Karpas-422 (cell line): Measurements from ENCODE around the gene NANOS2. TPM values are rescaled to one million over a fixed set of nuclear protein-coding genes. Genes with fewer than 3 reads are reported as not detected.
"Not testable (repeated sequence)": the region's sequence is repeated elsewhere in the genome, so short reads cannot be mapped to it uniquely, and the experiment has no call there.

Experiments
- DNase-seq: peaks from one replicate; pipeline ENCODE4 v3.0.0-alpha.2; 2015
- H2AFZ ChIP-seq: fragments of 200-600 bp; sonication (generic); 2 replicates; pipeline ENCODE4 v1.6.1; 2014; ENCODE audit warnings: antibody characterized with exemption, low read length, mixed read lengths
- H3K27ac ChIP-seq: fragments of 200-600 bp; sonication (generic); 2 replicates; pipeline ENCODE4 v1.5.1; 2014; ENCODE audit warnings: mild to moderate bottlenecking, low read length, moderate library complexity
- H3K27me3 ChIP-seq: fragments of 200-600 bp; sonication (generic); 2 replicates; pipeline ENCODE4 v1.6.1; 2014; ENCODE audit warnings: low read length, mixed read lengths
- H3K36me3 ChIP-seq: fragments of 200-600 bp; sonication (generic); 2 replicates; pipeline ENCODE4 v1.6.1; 2014; ENCODE audit warnings: low read length, mixed read lengths; ENCODE audit not compliant: insufficient read depth
- H3K4me1 ChIP-seq: fragments of 200-600 bp; sonication (generic); 2 replicates; pipeline ENCODE4 v1.6.1; 2014; ENCODE audit warnings: mild to moderate bottlenecking, low read length, mixed read lengths
- H3K4me2 ChIP-seq: fragments of 200-600 bp; sonication (generic); 2 replicates; pipeline ENCODE4 v1.6.1; 2014; ENCODE audit warnings: low read length, low read depth, mild to moderate bottlenecking; ENCODE audit not compliant: poor library complexity, severe bottlenecking
- H3K4me3 ChIP-seq: fragments of 200-600 bp; sonication (generic); 2 replicates; pipeline ENCODE4 v1.5.1; 2014; ENCODE audit warnings: mild to moderate bottlenecking, antibody characterized with exemption, low read length, mixed read lengths
- H3K79me2 ChIP-seq: fragments of 200-600 bp; sonication (generic); 2 replicates; pipeline ENCODE4 v1.6.1; 2014; ENCODE audit warnings: mild to moderate bottlenecking, low read length, mixed read lengths
- H3K9ac ChIP-seq: fragments of 200-600 bp; sonication (generic); 2 replicates; pipeline ENCODE4 v1.6.0; 2014; ENCODE audit warnings: low read length
- H3K9me2 ChIP-seq: fragments of 200-600 bp; sonication (generic), shearing (Covaris generic); replicated peaks from 2 replicates; pipeline ENCODE4 v1.6.0; 2014; ENCODE audit warnings: mild to moderate bottlenecking, low read length, moderate library complexity; ENCODE audit not compliant: insufficient read depth
- H3K9me3 ChIP-seq: fragments of 300-700, 200-600 bp; sonication (generic); 2 replicates; pipeline ENCODE4 v1.6.1; 2014; ENCODE audit warnings: low read length, mixed read lengths
- H4K20me1 ChIP-seq: fragments of 200-600 bp; sonication (generic); 2 replicates; pipeline ENCODE4 v1.6.1; 2014; ENCODE audit warnings: mild to moderate bottlenecking, antibody characterized with exemption, low read length, low read depth; ENCODE audit not compliant: insufficient read depth
- total RNA-seq: library from RNA; depleted of rRNA; stranded (reverse); fragments of >200 nt; shearing (Covaris generic); gene quantifications from 2 replicates; pipeline ENCODE4 v1.2.3, GENCODE V29; 2014; ENCODE audit warnings: low replicate concordance

Gene NANOS2
- total RNA-seq, 1 experiment from 2014 or later, result not detected

DNA sequence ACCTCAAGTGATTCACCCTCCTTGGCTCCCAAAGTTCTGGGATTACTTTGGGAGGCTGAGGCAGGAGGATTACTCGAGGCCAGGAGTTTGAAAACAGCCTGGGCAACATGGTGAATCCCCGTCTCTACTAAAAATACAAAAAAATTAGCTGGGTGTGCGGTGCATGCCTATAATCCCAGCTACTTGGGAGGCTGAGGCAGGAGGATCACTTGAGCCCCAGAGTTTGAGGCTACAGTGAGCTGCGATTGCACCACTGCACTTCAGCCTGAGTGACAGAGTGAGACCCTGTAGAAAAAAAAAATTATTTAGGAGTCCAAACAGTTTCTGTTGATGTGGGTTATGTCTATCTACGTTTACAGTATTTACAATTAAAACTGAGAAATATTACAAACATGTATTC, 43.8 kb downstream of the NANOS2 start:
- Histone ChIP-seq H3K36me3 (no peaks in the 10 kb centered on the region), H3K9me3 (no peaks in the 10 kb centered on the region), H3K4me1 (no peaks in the 10 kb centered on the region), H3K27ac (no peak overlapping the region), H3K4me3 (no peak overlapping the region), H4K20me1 (no peaks in the 10 kb centered on the region), H3K9me2 (no peaks in the 10 kb centered on the region), H2AFZ (no peak overlapping the region), H3K4me2 (no peak overlapping the region), H3K27me3 (no peaks in the 10 kb centered on the region), H3K9ac (no peak overlapping the region), H3K79me2 (no peaks in the 10 kb centered on the region)
- DNase-seq, result no peak

DNA sequence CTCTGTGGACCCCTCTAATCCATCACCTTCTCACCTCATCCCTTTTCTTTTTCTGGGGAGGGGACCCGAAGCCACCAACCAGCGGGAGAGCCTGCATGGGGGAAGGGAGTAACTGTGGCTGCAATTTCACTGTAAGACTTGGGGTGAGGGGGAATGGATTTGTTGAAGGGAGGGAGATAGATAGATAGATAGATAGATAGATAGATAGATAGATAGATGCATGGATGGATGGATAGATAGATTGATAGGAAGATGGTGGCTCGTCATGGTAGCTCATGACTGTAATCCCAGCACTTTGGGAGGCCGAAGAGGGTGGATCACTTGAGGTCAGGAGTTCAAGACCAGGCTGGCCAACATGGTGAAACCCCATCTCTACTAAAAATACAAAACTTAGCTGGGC, 47.3 kb downstream of the NANOS2 start:
- H3K79me2 ChIP-seq, DNase-seq, H3K9ac ChIP-seq, H3K9me2 ChIP-seq, H3K36me3 ChIP-seq, H2AFZ ChIP-seq, H3K4me2 ChIP-seq, H3K9me3 ChIP-seq, H4K20me1 ChIP-seq, H3K27ac ChIP-seq, H3K27me3 ChIP-seq, H3K4me3 ChIP-seq: not testable (repeated sequence)
- H3K4me1 ChIP-seq, result peaks cover 12% of the 10 kb centered on the region

DNA sequence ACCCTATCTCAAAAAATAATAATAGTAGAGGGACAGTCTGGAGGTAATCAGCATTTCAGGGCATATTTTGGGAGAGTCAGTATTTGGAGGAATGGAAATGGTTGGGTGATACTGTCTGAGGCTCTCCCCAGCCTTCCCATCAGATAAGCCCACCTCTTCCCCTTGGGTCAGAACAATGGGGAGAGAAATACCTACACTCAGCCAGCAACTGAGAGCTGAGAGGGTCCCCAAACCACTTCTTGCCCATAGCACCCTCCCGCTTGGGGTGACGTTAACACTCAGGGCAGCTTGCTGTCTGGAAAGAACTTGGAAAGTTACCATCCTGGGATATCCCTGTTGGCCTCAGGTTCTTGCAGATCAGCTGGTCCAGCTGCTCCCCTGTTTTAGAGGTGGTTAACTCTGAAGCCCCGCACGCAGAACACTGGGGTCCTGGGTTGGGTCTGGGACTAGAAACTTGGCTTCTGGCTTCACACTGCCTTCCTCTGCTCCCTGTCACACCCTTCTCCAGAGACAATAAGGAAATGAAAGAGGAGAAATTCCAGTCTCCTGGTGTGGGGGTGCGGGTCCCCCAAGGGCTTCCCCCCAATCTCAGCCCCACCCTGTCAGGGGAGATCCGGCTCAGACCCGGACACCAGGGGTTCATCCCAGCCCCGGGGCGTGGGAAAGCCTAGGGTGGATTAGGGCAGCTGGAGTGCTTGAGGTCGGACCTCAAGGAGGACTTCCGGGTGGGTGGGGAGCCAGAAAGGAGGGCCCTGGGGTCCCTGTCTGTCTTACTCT, 48.0 kb downstream of the NANOS2 start:
- Histone ChIP-seq H3K4me1 (peaks cover 17% of the 10 kb centered on the region), H3K4me3 (no peak overlapping the region), H3K9ac (no peak overlapping the region), H3K36me3 (no peaks in the 10 kb centered on the region), H3K4me2 (no peak overlapping the region), H3K9me2 (no peaks in the 10 kb centered on the region), H3K27me3 (peaks cover 3% of the 10 kb centered on the region; the same call in 1 of the 2 replicates), H3K79me2 (peaks cover 11% of the 10 kb centered on the region), H3K27ac (no peak overlapping the region), H2AFZ (no peak overlapping the region), H4K20me1 (no peaks in the 10 kb centered on the region), H3K9me3 (no peaks in the 10 kb centered on the region)
- no peak for DNase-seq

DNA sequence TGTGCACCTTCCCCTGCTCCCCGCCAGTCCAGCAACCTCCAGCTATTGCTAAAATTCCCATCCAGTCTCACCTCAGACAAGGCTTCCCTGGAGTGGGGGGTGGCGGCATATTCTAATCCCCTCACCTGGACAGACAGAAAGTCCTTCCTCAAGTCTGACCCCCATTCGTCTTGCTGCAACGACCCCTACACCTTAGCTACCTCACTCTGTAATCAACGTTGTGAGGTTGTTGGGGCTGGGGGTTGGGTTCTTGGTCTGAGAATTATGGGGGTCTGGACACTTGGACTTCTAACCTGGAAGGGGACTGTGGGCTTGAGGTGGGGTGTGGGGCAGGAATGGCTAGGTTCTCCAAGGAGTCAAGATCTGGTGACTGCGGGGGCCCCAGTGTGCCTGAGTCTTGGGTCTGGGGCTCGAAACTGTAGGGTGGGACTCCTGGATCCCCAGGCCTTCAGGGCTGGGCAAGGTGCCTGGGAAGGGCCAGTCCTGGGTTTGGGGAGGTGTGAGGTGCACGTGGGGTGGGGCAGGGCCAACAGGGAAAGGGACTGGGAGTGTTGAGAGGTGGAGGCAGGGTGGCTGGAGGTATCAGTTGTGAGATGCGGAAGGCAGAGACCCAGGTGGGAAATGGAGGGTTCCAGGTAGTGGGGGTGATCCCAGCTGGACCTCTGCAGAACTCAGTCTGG, 49.2 kb downstream of the NANOS2 start:
- no peak for DNase-seq
- Histone ChIP-seq H4K20me1 (no peaks in the 10 kb centered on the region), H3K9ac (no peak overlapping the region), H2AFZ (no peak overlapping the region), H3K36me3 (no peaks in the 10 kb centered on the region), H3K27me3 (peaks cover 3% of the 10 kb centered on the region; the same call in 1 of the 2 replicates), H3K9me2 (no peaks in the 10 kb centered on the region), H3K4me3 (no peak overlapping the region), H3K4me1 (peaks cover 27% of the 10 kb centered on the region), H3K79me2 (peaks cover 22% of the 10 kb centered on the region), H3K27ac (no peak overlapping the region), H3K9me3 (no peaks in the 10 kb centered on the region), H3K4me2 (no peak overlapping the region)

DNA sequence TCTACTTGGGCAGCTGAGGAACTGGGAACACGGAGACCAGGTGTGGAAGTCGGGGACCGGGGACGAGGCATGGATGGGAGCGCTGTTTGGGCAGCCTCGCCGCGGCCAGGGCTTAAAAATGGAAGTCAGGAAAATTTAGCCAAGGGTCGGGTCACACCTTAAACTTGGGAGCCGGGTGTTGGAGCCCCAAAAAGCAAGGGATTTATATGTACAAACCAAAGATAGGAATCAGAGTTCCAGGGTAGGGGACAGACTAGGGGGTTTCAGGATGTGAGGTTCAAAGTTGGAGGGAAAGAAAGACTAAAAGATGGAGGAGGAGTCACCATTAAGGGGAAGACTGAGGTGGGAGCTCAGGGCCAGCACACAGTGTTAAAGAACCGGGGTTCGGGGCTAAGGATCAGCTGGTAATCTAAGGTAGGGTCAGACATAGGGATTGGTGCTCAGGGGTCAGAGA, 49.9 kb downstream of the NANOS2 start:
- Histone ChIP-seq H3K27me3 (peaks cover 3% of the 10 kb centered on the region; the same call in 1 of the 2 replicates), H2AFZ (no peak overlapping the region), H3K4me2 (peak overlapping the region; percentile 65), H3K27ac (no peak overlapping the region), H3K9me3 (no peaks in the 10 kb centered on the region), H4K20me1 (no peaks in the 10 kb centered on the region), H3K4me3 (peak overlapping the region; percentile 56; the same call in 1 of the 2 replicates), H3K4me1 (peaks cover 27% of the 10 kb centered on the region), H3K9ac (no peak overlapping the region), H3K36me3 (peaks cover under 1% of the 10 kb centered on the region; the same call in 1 of the 2 replicates), H3K9me2 (no peaks in the 10 kb centered on the region), H3K79me2 (peaks cover 29% of the 10 kb centered on the region)
- no peak for DNase-seq

DNA sequence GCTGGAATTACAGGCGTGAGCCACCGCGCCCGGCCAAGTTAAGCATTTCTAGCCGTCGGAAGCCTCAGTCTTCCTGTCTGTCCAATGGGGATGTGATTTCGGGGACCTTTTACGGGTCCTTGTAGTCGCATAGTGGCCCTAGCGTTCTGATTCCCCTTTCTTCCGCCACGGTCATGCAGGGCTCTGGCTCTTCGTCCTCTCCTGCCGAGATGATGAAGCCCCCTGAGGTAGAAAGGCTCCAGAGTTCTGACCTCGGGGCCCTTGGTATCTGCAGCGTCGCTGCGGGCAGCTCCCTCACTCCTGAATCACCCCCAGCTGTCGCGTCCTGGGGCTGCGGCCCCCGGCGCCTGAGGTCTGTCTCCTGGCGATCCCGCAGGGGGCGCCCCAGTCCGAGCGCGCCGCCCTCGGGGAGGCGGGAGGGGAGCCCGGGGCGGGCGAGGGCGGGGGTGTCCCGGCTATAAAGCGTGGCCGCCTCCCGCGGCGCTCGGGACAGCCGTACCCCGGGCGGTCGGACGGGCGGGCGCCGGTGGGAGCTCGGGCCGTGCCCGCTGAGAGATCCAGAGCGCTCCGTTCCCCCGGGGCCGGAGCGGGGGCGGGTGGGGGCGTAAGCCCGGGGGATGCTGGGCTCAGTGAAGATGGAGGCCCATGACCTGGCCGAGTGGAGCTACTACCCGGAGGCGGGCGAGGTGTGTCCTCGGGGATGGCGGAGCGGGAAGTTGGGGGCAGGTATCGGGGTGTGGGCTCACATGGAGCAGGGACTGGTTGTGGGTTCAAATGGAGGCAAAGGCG, 50.5 kb downstream of the NANOS2 start, which contains the start of gene FOXA3:
FOXA3 (plus strand) TSS at position 487 of the 789 bp plus-strand sequence; CDS start at position 618, 131 bp downstream.
- peak within 1 kb of the TSS; percentile 75 for H2AFZ ChIP-seq
- DNase-seq, result peak; percentile 77

DNA sequence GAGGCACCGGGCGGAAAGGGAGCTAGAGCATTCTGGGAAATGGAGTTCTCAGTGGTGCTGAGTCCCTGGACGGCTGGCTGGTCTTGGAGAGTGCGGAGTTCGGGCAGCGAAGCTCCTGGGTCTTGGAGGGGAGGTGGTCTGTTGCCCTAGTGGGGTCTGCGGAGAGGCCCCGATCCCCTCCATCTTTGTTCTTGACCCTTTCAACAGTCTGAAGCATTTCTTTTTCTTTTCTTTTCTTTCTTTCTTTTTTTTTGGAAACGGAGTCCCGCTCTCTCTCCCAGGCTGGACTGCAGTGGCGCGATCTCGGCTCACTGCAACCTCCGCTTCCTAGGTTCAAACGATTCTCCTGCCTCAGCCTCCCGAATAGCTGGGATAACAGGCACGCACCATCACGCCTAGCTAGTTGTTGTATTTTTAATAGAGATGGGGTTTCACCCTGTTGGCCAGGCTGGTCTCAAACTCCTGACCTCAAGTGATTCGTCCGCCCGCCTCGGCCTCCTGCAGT, 51.2 kb downstream of the NANOS2 start:
- Histone ChIP-seq H4K20me1 (no peaks in the 10 kb centered on the region), H3K79me2 (peaks cover 40% of the 10 kb centered on the region), H3K4me3 (peak overlapping the region; percentile 56), H3K4me1 (peaks cover 27% of the 10 kb centered on the region), H3K9me3 (no peaks in the 10 kb centered on the region), H3K36me3 (peaks cover 5% of the 10 kb centered on the region; the same call in 1 of the 2 replicates), H3K27ac (no peak overlapping the region), H3K9ac (peak overlapping the region; percentile 56), H3K9me2 (no peaks in the 10 kb centered on the region), H3K4me2 (peak overlapping the region; percentile 65), H3K27me3 (peaks cover 3% of the 10 kb centered on the region; the same call in 1 of the 2 replicates), H2AFZ (peak overlapping the region; percentile 75)
- DNase-seq, result no peak

More for the DNA sequence above, 50.5 kb downstream of the NANOS2 start, which contains the start of gene FOXA3:
- no peak within 1 kb of the TSS for H3K27ac ChIP-seq
- H3K9me2 ChIP-seq, result no peaks in the 10 kb centered on the region
- H3K36me3 ChIP-seq, result peaks cover 5% of the 10 kb centered on the region; the same call in 1 of the 2 replicates
- no peaks in the 10 kb centered on the region for H4K20me1 ChIP-seq
- peaks cover 3% of the 10 kb centered on the region; the same call in 1 of the 2 replicates for H3K27me3 ChIP-seq
- peaks cover 36% of the 10 kb centered on the region for H3K79me2 ChIP-seq
- peaks cover 27% of the 10 kb centered on the region for H3K4me1 ChIP-seq
- peak within 1 kb of the TSS; percentile 65 for H3K4me2 ChIP-seq
- H3K9ac ChIP-seq, result peak within 1 kb of the TSS; percentile 56
- H3K4me3 ChIP-seq, result peak within 1 kb of the TSS; percentile 56
- no peaks in the 10 kb centered on the region for H3K9me3 ChIP-seq
